Esophagus muscularis mucosa (tissue), 4 donors: ENCODE data around the gene SLC10A7.

ENCODE experiments used
- CTCF ChIP-seq, 3 experiments: fragments of 200-600 bp in 2 of 3; fragments of 450-650 bp in 1 of 3; sonication (generic) in 2 of 3; IDR thresholded peaks; one replicate each; pipeline ENCODE4 v1.5.1; 2017 to 2019; ENCODE audit warnings: antibody characterized with exemption in 3 of 3, mild to moderate bottlenecking in 2 of 3, moderate library complexity in 1 of 3
- EP300 ChIP-seq: sonication (generic); formaldehyde crosslinking; IDR thresholded peaks from one replicate; pipeline ENCODE4 v1.6.1; 2017; ENCODE audit warnings: antibody characterized with exemption
- POLR2A ChIP-seq: fragments of 450-650 bp; IDR thresholded peaks from one replicate; pipeline ENCODE4 v1.6.1; 2017; ENCODE audit warnings: antibody characterized with exemption, moderate library complexity, mild to moderate bottlenecking, low read depth
- POLR2AphosphoS5 ChIP-seq, 2 donors: sonication (generic); formaldehyde crosslinking; IDR thresholded peaks; one replicate each; pipeline ENCODE4 v1.6.1; 2017; ENCODE audit warnings: antibody characterized with exemption in 2 of 2

GRCh38 chr4:146302822-146303221 is 218.9 kb downstream of the SLC10A7 start:
- TF ChIP-seq CTCF (IDR thresholded peaks at IDR 0.05) = no peak
- TF ChIP-seq POLR2A = no peak
- no peak for TF ChIP-seq EP300
- no peak for TF ChIP-seq POLR2AphosphoS5 (IDR thresholded peaks at IDR 0.05)
